Sigmoid colon (tissue), 3 donors: Measurements from ENCODE around the gene MPO.

ENCODE experiments used
- CTCF ChIP-seq, 4 experiments: fragments of 450-650 bp in 3 of 4; fragments of 200-600 bp in 1 of 4; IDR thresholded peaks; one replicate each; pipeline ENCODE4 v1.5.1; 2016 to 2019; ENCODE audit warnings: antibody characterized with exemption in 4 of 4, mild to moderate bottlenecking in 3 of 4, moderate library complexity in 2 of 4
- POLR2A ChIP-seq, 2 donors: fragments of 450-650 bp; IDR thresholded peaks; one replicate each; pipeline ENCODE4 v1.6.1; 2016; ENCODE audit warnings: antibody characterized with exemption in 2 of 2, mild to moderate bottlenecking in 2 of 2, moderate library complexity in 2 of 2

- TF ChIP-seq CTCF (IDR thresholded peaks at IDR 0.05) (no peak), POLR2A (IDR thresholded peaks at IDR 0.05) (no peak)
Measured at GRCh38 chr17:58233543-58233942, 47.2 kb downstream of the MPO start.
